Activated naive CD4-positive, alpha-beta T cell treated with anti-CD3 and anti-CD28 coated beads, Interleukin-2, amount 10 ng/mL, durations not matched to agents 7 days and 5 days (primary cell): ENCODE results near the gene NKAIN1.

Experiments
- CTCF ChIA-PET: fragments of 350-600 bp; sonication (Branson Sonifier 250); formaldehyde crosslinking; loops from one replicate; lab custom pipeline; 2021; ENCODE audit warnings: antibody characterized with exemption; lab: Charles Lee
- DNase-seq: peaks from one replicate; pipeline ENCODE4 v3.0.0-alpha.2; 2020
- H3K27ac Mint-ChIP-seq: one replicate; pipeline ENCODE4 v1.8.0; 2021; ENCODE audit warnings: mild to moderate bottlenecking, moderate library complexity, mixed read lengths
- H3K27me3 Mint-ChIP-seq: one replicate; pipeline ENCODE4 v1.8.0; 2021; ENCODE audit warnings: mild to moderate bottlenecking, mixed read lengths
- H3K36me3 Mint-ChIP-seq: one replicate; pipeline ENCODE4 v1.8.0; 2021; ENCODE audit warnings: mixed read lengths
- H3K4me1 Mint-ChIP-seq: one replicate; pipeline ENCODE4 v1.8.0; 2021; ENCODE audit warnings: mixed read lengths
- H3K4me3 Mint-ChIP-seq: one replicate; pipeline ENCODE4 v1.8.0; 2021; ENCODE audit warnings: mild to moderate bottlenecking, moderate library complexity, mixed read lengths
- H3K9me3 Mint-ChIP-seq: one replicate; pipeline ENCODE4 v1.8.0; 2021; ENCODE audit warnings: mixed read lengths

NKAIN1 gene

DNA sequence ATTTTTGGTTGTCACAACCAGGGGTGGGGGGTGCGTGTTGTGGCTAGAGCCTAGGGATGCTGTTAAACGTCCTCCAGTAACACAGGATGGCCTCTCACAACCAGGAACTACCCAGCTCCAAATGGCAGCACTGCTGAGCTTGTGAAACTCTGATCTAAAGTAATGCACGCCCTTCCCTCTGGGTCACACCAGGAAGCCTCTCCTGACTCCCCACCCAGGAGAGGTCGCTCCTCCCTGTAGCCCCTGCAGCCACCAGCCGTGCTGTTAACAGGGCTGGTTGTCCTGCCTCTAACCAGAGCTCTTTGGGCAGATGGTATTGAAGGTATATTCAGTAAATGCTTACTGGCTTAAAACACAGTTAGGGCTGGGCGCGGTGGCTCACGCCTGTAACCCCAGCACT, 73.2 kb downstream of the NKAIN1 start:
- CTCF ChIA-PET, result no interaction called here
- no peak overlapping the region for H3K4me3 Mint-ChIP-seq

DNA sequence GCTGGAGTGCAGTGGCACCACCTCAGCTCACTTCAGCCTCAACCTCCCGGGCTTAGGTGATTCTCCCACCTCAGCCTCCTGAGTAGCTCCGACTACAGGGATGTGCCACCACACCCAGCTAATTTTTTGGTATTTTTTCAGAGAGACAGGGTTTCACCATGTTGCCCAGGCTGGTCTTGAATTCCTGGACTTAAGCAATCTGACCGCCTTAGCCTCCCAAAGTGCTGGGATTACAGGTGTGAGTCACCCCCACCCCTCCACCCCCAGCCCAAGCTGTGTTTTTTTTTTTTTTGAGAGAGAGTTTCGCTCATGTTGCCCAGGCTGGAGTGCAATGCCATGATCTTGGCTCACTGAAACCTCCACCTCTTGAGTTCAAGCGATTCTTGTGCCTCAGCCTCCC, 75.4 kb downstream of the NKAIN1 start:
- H3K4me3 Mint-ChIP-seq, result no peak overlapping the region
- H3K9me3 Mint-ChIP-seq, result no peaks in the 10 kb centered on the region
- H3K27me3 Mint-ChIP-seq, result peaks cover 9% of the 10 kb centered on the region
- no peak overlapping the region for H3K27ac Mint-ChIP-seq
- H3K4me1 Mint-ChIP-seq, result peaks cover 12% of the 10 kb centered on the region
- H3K36me3 Mint-ChIP-seq, result no peaks in the 10 kb centered on the region
- CTCF ChIA-PET, result interaction anchor here (0.7 to 1.9 kb wide), 6 partner anchors 14 to 479 kb away, joined by 3 to 4 read pairs (median 3); no protein-coding TSS in a partner anchor
- no peak for DNase-seq

More for the DNA sequence above, 73.2 kb downstream of the NKAIN1 start:
- Mint-ChIP-seq H3K36me3 (no peaks in the 10 kb centered on the region), H3K27me3 (peaks cover 7% of the 10 kb centered on the region), H3K9me3 (no peaks in the 10 kb centered on the region), H3K4me1 (peaks cover 18% of the 10 kb centered on the region), H3K27ac (no peak overlapping the region)
- DNase-seq, result no peak

DNA sequence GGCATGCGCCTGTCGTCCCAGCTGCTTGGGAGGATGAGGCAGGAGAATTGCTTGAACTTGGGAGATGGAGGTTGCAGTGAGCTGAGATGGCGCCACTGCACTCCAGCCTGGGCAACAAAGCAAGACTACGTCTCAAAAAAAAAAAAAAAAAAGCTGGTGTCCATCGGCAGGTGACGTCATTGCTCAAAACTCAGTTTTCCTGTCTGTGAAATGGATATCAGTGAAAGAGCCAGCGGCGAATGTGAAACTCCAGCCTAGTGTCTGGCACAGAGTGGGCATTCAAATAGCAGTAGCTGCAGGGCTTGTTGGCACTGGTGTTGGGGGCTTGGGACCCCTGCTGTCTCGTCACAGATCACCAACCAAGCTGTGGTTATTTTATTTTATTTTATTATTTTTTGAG, 75.8 kb downstream of the NKAIN1 start:
- Mint-ChIP-seq H3K9me3 (no peaks in the 10 kb centered on the region), H3K4me1 (peaks cover 12% of the 10 kb centered on the region), H3K27ac (no peak overlapping the region), H3K4me3 (no peak overlapping the region), H3K36me3 (no peaks in the 10 kb centered on the region), H3K27me3 (peaks cover 9% of the 10 kb centered on the region)
- no peak for DNase-seq
- CTCF ChIA-PET, result interaction anchor here (0.7 to 1.9 kb wide), 6 partner anchors 10 to 479 kb away, joined by 3 to 6 read pairs (median 4); no protein-coding TSS in a partner anchor

DNA sequence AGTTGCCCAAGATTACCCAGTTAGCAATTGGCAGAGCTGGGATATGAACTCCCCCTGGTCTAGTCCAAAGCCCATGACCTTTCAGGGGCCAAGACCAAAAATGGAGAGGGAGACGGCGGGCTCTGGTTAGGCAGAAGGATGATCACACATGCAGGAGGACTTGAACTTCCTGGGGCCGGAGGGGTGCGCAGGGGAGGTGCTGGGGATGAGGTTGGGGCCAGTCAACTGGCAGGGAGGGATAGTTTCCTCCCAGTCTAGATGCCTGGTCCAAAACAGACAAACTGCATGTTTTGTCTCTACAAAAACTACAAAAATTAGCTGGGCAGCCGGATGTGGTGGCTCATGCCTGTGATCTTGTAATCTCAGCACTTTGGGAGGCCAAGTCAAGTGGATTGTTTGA, 78.1 kb downstream of the NKAIN1 start:
- Mint-ChIP-seq H3K4me1 (peaks cover 12% of the 10 kb centered on the region), H3K9me3 (no peaks in the 10 kb centered on the region), H3K27me3 (peaks cover 9% of the 10 kb centered on the region), H3K36me3 (no peaks in the 10 kb centered on the region), H3K4me3 (peak overlapping the region; percentile 5), H3K27ac (no peak overlapping the region)
- no peak for DNase-seq
- CTCF ChIA-PET, result interaction anchor here (1.1 to 2.0 kb wide), 7 partner anchors 9 to 388 kb away, joined by 3 to 8 read pairs (median 4); no protein-coding TSS in a partner anchor

DNA sequence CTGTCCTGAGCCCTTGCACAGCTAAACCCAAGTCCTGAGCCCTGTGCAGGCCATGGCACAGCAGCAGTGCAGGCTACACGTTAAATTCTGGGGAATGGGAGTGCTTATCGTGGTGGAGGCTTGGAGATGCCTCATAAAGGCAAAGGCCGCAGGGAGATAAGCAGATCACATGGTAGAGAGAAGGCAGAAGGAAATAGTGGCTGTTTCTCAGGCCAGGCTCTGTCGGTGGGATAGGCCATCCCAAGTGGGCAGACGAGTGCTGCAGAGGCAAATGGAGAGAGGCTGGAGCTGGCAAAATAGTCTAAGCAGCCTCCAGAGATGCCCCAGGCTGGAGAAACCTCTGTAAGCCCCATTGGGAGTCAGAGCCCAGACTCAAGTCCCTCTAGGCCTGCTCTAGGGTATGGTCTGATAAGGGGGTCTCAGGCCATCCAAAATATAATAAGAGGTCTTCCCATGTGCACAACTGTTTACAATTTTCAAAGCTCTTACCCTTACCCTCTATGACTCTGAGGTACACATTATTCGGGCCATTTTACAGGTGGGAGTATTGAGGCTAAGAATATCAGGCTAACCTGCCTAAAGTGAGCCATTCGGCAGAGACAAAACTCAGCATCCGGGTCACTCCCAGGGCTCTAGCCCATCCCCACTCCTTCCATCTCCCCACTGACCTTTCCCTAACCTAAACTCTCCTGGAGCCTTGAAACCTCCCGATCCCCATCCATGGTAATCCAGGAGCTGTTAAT, 79.6 kb downstream of the NKAIN1 start:
- peaks cover 20% of the 10 kb centered on the region for H3K4me1 Mint-ChIP-seq
- CTCF ChIA-PET, result interaction anchor here (0.6 kb wide), 1 partner anchor 32 kb away, joined by 5 read pairs; no protein-coding TSS in a partner anchor

DNA sequence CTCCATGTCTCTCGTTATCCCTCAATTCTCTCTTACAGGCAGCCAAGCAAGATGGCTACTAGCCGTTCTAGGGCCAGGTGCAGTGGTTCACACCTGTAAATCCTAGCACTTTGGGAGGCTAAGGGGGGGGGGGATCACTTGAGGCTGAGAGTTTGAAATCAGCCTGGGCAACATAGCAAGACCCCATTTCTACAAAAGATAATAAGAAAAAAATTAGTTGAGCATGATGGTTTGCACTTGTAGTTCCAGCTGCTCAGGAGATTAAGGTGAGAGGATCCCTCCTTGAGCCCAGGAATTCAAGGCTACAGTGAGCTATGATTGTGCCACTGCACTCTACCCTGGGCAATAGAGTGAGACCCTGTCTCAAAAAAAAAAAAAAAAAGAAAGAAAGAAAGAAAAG, 80.4 kb downstream of the NKAIN1 start:
- no peak for DNase-seq
- CTCF ChIA-PET, result interaction anchor here (0.6 to 0.7 kb wide), 2 partner anchors 12 to 22 kb away, joined by 3 read pairs; no protein-coding TSS in a partner anchor

More for the DNA sequence above, 79.6 kb downstream of the NKAIN1 start:
- no peak for DNase-seq
- Mint-ChIP-seq H3K9me3 (no peaks in the 10 kb centered on the region), H3K36me3 (no peaks in the 10 kb centered on the region), H3K27me3 (peaks cover 13% of the 10 kb centered on the region), H3K4me3 (no peak overlapping the region), H3K27ac (no peak overlapping the region)

DNA sequence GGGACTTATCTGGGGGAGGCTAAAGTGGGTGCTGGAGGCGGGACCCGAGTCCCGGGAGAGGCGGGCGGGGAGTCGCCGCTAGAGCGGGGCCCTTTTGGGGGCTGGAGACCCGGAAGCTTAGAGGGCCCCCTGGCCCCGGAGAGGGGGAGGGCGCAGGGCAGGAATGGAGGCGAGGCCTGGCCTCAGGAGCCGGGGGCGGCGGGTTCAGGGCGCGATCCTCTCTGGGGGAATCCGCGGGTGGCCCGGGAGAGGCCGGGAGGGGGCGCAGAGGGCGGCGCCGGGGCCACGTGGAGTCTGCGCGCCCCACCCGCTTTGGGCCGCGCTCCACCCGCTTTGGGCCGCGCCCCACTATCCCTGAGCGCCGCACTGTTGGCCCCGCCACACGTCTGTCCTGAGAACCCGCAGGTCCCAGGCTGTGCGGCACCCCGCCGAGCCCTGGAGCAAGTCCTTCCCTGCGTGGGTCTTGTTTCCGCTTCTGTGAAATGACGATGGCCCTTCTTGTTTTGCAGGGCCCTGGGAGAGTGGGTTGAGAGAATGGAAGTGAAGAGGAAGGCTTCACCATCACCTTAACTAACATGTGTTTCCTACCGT, 84.4 kb downstream of the NKAIN1 start:
- CTCF ChIA-PET, result no interaction called here
- no peaks in the 10 kb centered on the region for H3K9me3 Mint-ChIP-seq
- H3K27me3 Mint-ChIP-seq, result peaks cover 27% of the 10 kb centered on the region
- peak overlapping the region; percentile 75 for H3K4me3 Mint-ChIP-seq
- H3K27ac Mint-ChIP-seq, result no peak overlapping the region
- DNase-seq, result peak; percentile 75
- no peaks in the 10 kb centered on the region for H3K36me3 Mint-ChIP-seq
- H3K4me1 Mint-ChIP-seq, result peaks cover 11% of the 10 kb centered on the region

More for the DNA sequence above, 80.4 kb downstream of the NKAIN1 start:
- no peaks in the 10 kb centered on the region for H3K9me3 Mint-ChIP-seq
- H3K36me3 Mint-ChIP-seq, result no peaks in the 10 kb centered on the region
- H3K27ac Mint-ChIP-seq, result no peak overlapping the region
- H3K27me3 Mint-ChIP-seq, result peaks cover 13% of the 10 kb centered on the region
- H3K4me3 Mint-ChIP-seq, result no peak overlapping the region
- peaks cover 21% of the 10 kb centered on the region for H3K4me1 Mint-ChIP-seq

DNA sequence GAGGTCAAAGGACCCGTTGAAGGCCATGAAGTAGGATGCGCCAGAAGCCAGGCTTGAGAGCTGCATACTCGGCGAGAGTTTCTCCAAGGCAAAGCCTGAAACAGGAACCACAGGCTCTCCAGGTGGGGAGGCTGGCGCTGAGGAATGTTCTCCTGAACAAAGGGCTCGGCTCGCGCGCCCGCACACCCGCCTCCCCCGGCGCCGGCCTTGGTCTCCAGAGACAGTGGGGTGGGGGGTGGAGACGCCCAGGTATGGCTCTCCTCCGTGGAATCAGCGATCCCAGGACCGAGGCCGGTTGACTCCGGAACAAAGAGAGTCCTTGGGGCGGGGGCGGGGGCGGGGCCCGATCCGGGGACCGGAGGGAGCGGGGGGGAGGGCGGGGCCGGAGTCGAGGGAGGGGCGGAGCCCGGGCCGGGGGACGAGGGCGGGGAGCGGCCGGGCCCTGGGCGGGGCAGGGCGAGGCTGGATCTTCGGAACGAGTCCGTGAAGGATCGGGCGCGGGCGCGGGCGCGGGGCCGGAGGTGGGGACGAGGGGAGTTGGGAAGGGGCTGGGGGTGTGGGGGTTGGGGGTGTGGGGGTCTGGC, 85.0 kb downstream of the NKAIN1 start:
- Mint-ChIP-seq H3K4me1 (peaks cover 11% of the 10 kb centered on the region), H3K27ac (peak overlapping the region; percentile 42), H3K9me3 (no peaks in the 10 kb centered on the region), H3K4me3 (peak overlapping the region; percentile 75), H3K36me3 (no peaks in the 10 kb centered on the region), H3K27me3 (peaks cover 27% of the 10 kb centered on the region)
- CTCF ChIA-PET, result interaction anchor here (1.5 kb wide), 1 partner anchor 8 kb away, joined by 6 read pairs; no protein-coding TSS in a partner anchor
- peak; percentile 78 for DNase-seq

DNA sequence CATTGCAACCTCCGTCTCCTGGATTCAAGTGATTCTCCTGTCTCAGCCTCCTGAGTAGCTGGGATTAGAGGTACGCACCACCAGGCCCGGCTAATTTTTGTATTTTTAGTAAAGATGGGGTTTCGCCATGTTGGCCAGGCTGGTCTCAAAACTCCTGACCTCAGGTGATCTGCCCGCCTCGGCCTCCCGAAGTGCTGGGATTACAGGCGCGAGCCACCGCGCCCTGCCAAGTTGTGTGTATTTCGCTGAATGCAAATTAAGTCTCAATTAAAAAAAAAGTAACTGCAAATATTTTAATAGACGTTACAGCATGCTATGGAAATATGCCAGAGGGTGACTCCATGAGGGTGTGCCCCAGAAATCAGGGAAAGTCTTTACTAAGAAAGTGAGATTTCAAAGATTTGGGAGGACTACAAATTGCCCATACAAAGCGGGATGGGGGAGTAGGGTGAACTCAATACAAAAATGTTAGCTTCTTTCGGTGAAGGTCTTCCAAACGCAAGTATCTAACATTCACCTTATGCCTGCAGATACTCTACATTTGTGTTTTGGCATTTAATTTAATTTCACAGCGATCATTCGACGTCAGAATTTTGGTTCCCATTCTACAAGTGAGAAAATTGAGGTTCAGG, 85.6 kb downstream of the NKAIN1 start:
- Mint-ChIP-seq H3K27ac (peak overlapping the region; percentile 42), H3K27me3 (peaks cover 27% of the 10 kb centered on the region), H3K4me1 (peaks cover 11% of the 10 kb centered on the region), H3K4me3 (peak overlapping the region; percentile 75), H3K36me3 (no peaks in the 10 kb centered on the region), H3K9me3 (no peaks in the 10 kb centered on the region)
- CTCF ChIA-PET, result interaction anchor here (1.5 kb wide), 1 partner anchor 9 kb away, joined by 6 read pairs; no protein-coding TSS in a partner anchor
- no peak for DNase-seq

DNA sequence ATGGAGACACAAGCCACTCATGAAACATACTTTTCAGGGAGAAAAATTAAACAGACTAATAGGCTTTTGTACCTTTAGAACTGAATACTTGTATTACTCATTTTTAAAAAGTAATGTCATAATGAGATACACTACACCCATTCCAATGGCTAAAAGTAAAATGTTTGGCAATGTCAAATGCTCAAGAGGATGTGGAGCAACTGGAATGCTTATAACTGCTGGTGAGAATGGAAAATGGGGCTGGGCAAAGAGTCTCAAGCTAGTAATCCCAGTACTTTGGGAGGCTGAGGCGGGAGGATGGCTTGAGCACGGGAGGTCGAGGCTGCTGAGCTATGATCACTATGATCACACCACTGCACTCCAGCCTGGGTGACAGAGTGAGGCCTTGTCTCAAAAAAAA, 86.3 kb downstream of the NKAIN1 start:
- H3K9me3 Mint-ChIP-seq, result no peaks in the 10 kb centered on the region
- peaks cover 11% of the 10 kb centered on the region for H3K4me1 Mint-ChIP-seq
- no peaks in the 10 kb centered on the region for H3K36me3 Mint-ChIP-seq
- no peak for DNase-seq
- H3K27me3 Mint-ChIP-seq, result peaks cover 27% of the 10 kb centered on the region
- H3K4me3 Mint-ChIP-seq, result peak overlapping the region; percentile 27
- CTCF ChIA-PET, result interaction anchor here (0.6 to 1.5 kb wide), 4 partner anchors 9 to 374 kb away, joined by 3 to 6 read pairs (median 4); no protein-coding TSS in a partner anchor
- H3K27ac Mint-ChIP-seq, result no peak overlapping the region

DNA sequence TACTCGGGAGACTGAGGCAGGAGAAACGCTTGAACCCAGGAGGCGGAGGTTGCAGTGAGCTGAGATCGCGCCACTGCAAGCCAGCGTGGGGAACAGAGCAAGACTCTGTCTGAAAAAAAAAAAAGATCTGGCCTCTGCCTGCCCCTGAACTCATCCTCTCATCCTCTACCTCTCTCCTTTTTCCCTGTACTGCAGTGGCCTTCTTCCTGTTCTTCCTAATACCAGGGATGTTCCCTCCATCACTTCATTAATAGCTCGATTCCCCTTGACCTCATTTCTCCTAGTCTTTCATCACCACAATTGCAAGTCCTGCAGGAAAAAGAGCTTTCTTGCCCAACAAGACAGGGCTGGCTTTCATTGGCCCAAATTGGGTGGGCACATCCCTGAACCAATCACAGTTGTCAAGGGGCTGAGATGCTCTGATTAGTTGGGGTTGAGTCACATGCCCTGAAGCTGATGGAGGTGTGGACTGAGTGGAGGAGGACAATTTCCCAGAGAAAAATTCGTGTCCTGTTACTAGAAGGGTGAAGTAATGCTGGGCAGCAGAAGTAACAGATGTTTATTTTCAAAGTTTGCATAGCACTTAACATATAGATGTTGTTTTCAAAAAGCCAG, 87.4 kb downstream of the NKAIN1 start:
- DNase-seq, result no peak
- CTCF ChIA-PET, result interaction anchor here (1.1 to 1.6 kb wide), 3 partner anchors 10 to 373 kb away, joined by 3 to 8 read pairs (median 3); no protein-coding TSS in a partner anchor
- Mint-ChIP-seq H3K27me3 (peaks cover 27% of the 10 kb centered on the region), H3K4me3 (no peak overlapping the region), H3K9me3 (no peaks in the 10 kb centered on the region), H3K27ac (no peak overlapping the region), H3K36me3 (no peaks in the 10 kb centered on the region), H3K4me1 (peaks cover 11% of the 10 kb centered on the region)

DNA sequence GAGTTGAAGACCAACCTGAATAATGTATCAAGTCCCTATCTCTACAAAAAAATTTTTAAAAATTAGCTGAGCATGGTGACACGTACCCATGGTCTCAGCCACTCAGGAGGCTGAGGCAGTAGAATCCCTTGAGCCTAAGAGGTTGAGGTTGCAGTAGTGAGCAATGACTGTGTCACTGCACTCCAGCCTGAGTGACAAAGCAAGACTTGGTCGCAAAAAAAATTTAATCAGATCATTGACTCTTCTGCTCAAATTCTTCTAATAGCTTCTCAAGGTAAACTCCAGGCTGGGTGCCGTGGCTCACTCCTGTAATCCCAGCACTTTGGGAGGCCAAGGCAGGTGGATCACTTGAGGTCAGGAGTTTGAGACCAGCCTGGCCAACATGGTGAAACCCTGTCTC, 88.3 kb downstream of the NKAIN1 start:
- H3K36me3 Mint-ChIP-seq, result no peaks in the 10 kb centered on the region
- no peaks in the 10 kb centered on the region for H3K9me3 Mint-ChIP-seq
- H3K4me1 Mint-ChIP-seq, result peaks cover 11% of the 10 kb centered on the region
- DNase-seq, result no peak
- CTCF ChIA-PET, result interaction anchor here (1.4 to 1.6 kb wide), 3 partner anchors 11 to 34 kb away, joined by 3 to 8 read pairs (median 6); no protein-coding TSS in a partner anchor
- no peak overlapping the region for H3K4me3 Mint-ChIP-seq
- no peak overlapping the region for H3K27ac Mint-ChIP-seq
- H3K27me3 Mint-ChIP-seq, result peaks cover 30% of the 10 kb centered on the region

DNA sequence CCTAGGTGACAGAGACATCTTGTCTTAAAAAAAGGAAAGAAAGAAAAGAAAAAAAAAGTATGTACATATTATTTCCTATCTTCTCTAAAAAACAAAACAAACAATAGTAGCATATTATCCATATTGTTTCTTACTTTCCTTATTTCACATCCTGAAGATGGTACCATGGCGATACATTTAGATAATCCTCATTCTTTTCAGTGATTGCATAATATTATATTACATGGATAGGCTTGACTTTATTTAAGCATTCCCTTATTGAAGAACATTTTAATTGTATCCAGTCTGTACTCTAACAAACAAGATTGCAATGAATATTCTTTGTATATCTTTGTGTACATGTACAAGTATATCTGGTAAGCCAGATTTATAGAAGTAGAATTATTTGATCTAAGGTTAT, 91.3 kb downstream of the NKAIN1 start:
- Mint-ChIP-seq H3K4me3 (no peak overlapping the region), H3K4me1 (no peaks in the 10 kb centered on the region), H3K27me3 (peaks cover 22% of the 10 kb centered on the region), H3K36me3 (no peaks in the 10 kb centered on the region), H3K9me3 (no peaks in the 10 kb centered on the region), H3K27ac (no peak overlapping the region)
- CTCF ChIA-PET, result no interaction called here
- no peak for DNase-seq
